H1 (cell line): Measurements from ENCODE around the gene STX19.

ENCODE experiments used
- BACH1 ChIP-seq: IDR thresholded peaks from 2 replicates; pipeline ENCODE4 v1.6.1; 2012; ENCODE audit warnings: low read length, improper control_type of control experiment
- EP300 ChIP-seq, 2 experiments: IDR thresholded peaks; 1 replicate in 1 of 2; 2 replicates in 1 of 2; pipeline ENCODE4 v1.6.1; 2011 to 2012; ENCODE audit warnings: low read depth in 2 of 2, low read length in 2 of 2, mild to moderate bottlenecking in 2 of 2, borderline replicate concordance in 1 of 2, inconsistent platforms in 1 of 2, moderate library complexity in 1 of 2
- EZH2 ChIP-seq: fragments of 200-600 bp; sonication (generic); IDR thresholded peaks from 2 replicates; pipeline ENCODE4 v1.7.1; 2012; ENCODE audit warnings: low read depth, mild to moderate bottlenecking, moderate library complexity, low read length, inconsistent platforms; ENCODE audit not compliant: severe bottlenecking
- MAFK ChIP-seq: IDR thresholded peaks from 2 replicates; pipeline ENCODE4 v1.6.1; 2012; ENCODE audit warnings: low read depth, mild to moderate bottlenecking, improper control_type of control experiment, low read length
- NRF1 ChIP-seq: IDR thresholded peaks from 2 replicates; pipeline ENCODE4 v1.6.1; 2011; ENCODE audit warnings: mild to moderate bottlenecking, low read depth, low read length, improper control_type of control experiment
- POLR2A ChIP-seq, 2 experiments: IDR thresholded peaks; 1 replicate in 1 of 2; 2 replicates in 1 of 2; pipeline ENCODE4 v1.6.1; 2011; ENCODE audit warnings: low read depth in 2 of 2, low read length in 2 of 2, mild to moderate bottlenecking in 2 of 2; ENCODE audit errors: control extremely low read depth in 1 of 2
- RAD21 ChIP-seq, 2 experiments: IDR thresholded peaks in 1 of 2; conservative IDR thresholded peaks in 1 of 2; 2 replicates each; pipeline ENCODE4 v1.6.1; 2011; ENCODE audit warnings: low read depth in 2 of 2, low read length in 2 of 2, improper control_type of control experiment in 1 of 2, inconsistent platforms in 1 of 2, mild to moderate bottlenecking in 1 of 2, moderate library complexity in 1 of 2
- SP4 ChIP-seq: IDR thresholded peaks from 2 replicates; pipeline ENCODE4 v1.6.1; 2012; ENCODE audit warnings: low read length, inconsistent platforms
- YY1 ChIP-seq: IDR thresholded peaks from 2 replicates; pipeline ENCODE4 v1.6.1; 2011; ENCODE audit warnings: low read depth, mild to moderate bottlenecking, low read length
- TF ChIP-seq, protein P1 (sequence below), 3 experiments: IDR thresholded peaks; 1 replicate in 2 of 3; 2 replicates in 1 of 3; pipeline versions ENCODE4 v1.5.1 to v1.6.1; 2011; ENCODE audit warnings: low read length in 3 of 3, mild to moderate bottlenecking in 3 of 3, inconsistent platforms in 2 of 3, low read depth in 1 of 3, moderate library complexity in 1 of 3; ENCODE audit not compliant: insufficient read depth in 1 of 3; ENCODE audit errors: control extremely low read depth in 1 of 3

DNA sequence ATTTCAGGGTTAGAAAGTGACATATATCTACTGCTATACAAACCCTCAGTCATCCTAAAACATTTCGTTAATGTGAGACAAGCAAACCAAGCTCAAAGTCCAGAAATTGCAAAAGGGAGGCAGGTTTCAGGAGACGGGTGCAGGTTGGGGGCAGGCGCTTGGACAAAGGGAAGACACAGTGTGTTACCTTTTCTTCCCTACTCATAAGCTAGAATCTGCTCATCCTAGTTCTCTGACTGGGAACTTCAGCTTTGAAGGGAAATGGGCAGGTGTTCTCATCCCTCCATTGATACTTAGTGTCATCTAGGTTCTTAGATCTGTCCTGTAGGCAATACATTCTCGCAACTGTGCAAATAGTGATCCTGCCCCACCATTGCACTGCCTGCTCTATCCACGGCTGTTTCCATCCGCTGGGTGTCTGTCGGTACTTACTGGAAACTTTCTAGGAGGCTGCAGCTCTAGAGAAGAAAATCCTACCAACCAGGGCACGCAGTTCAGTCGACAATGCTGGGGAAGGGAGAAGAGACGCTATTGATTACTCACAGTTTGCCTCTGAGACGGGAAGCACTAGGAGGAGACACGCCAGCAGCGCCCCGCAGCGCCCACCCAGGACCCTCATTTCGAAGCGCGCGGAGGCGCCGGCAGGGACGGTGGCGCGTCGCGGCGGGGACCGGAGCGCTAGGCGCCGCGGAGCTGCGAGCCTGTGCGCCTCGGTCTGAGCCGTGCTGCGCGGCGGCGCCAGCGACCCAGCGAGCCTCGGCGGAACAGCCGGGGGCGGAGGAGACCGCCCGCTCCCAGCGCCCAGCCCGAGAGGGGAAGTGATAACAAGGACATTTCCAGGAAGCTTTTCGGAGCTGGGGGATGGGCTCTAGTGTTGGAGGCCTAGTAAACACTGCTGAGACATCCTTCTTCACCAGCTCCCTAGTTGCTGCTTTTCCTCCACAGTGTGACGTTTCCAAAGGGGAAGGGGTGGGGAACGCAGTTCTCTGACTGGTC lies 55.0 kb downstream of the STX19 start, which contains the start of gene PROS1:
- TF ChIP-seq SP4 (no peak), EZH2 (peak; percentile 33), POLR2A (IDR thresholded peaks at IDR 0.05; ENCODE audit: control extremely low read depth in 1 of 2, low read depth in 2 of 2, low read length in 2 of 2) (no peak), RAD21 (IDR thresholded peaks at IDR 0.05 in 1 of 2, conservative IDR thresholded peaks at IDR 0.05 in 1 of 2; ENCODE audit: low read depth in 2 of 2, low read length in 2 of 2) (no peak), MAFK (no peak), EP300 (IDR thresholded peaks at IDR 0.05; ENCODE audit: borderline replicate concordance in 1 of 2, low read depth in 2 of 2, low read length in 2 of 2) (0 out of 3 replicates have a peak, but pooled peaks of 1 of the 2 experiments have one; percentile 14), NRF1 (no peak), YY1 (no peak), BACH1 (no peak)
- TF ChIP-seq, protein P1, sequence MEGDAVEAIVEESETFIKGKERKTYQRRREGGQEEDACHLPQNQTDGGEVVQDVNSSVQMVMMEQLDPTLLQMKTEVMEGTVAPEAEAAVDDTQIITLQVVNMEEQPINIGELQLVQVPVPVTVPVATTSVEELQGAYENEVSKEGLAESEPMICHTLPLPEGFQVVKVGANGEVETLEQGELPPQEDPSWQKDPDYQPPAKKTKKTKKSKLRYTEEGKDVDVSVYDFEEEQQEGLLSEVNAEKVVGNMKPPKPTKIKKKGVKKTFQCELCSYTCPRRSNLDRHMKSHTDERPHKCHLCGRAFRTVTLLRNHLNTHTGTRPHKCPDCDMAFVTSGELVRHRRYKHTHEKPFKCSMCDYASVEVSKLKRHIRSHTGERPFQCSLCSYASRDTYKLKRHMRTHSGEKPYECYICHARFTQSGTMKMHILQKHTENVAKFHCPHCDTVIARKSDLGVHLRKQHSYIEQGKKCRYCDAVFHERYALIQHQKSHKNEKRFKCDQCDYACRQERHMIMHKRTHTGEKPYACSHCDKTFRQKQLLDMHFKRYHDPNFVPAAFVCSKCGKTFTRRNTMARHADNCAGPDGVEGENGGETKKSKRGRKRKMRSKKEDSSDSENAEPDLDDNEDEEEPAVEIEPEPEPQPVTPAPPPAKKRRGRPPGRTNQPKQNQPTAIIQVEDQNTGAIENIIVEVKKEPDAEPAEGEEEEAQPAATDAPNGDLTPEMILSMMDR (IDR thresholded peaks at IDR 0.05; ENCODE audit: control extremely low read depth in 1 of 3, insufficient read depth in 1 of 3, low read depth in 1 of 3, low read length in 3 of 3): no peak
